GM12801 (cell line): Measurements from ENCODE around the gene RPL39L.

ENCODE experiments used
- CTCF ChIP-seq: IDR thresholded peaks from one replicate; pipeline ENCODE4 v1.5.1; 2011; ENCODE audit warnings: control low read depth; ENCODE audit not compliant: insufficient read length; ENCODE audit errors: extremely low read depth

The RPL39L gene

GRCh38 chr3:187114511-187114910, 24.8 kb downstream of the RPL39L start:
- TF ChIP-seq CTCF, result no peak

- no peak for TF ChIP-seq CTCF
These were observed 26.1 kb downstream of the RPL39L start for GRCh38 chr3:187112934-187113793.

GRCh38 chr3:187110156-187110555, 29.1 kb downstream of the RPL39L start:
- TF ChIP-seq CTCF, result no peak

GRCh38 chr3:187107989-187108388, 31.3 kb downstream of the RPL39L start:
- no peak for TF ChIP-seq CTCF

GRCh38 chr3:187105700-187106099, 33.6 kb downstream of the RPL39L start:
- no peak for TF ChIP-seq CTCF

- TF ChIP-seq CTCF, result no peak
These were observed 34.4 kb downstream of the RPL39L start for GRCh38 chr3:187104933-187105332.

GRCh38 chr3:187104342-187104741, 35.0 kb downstream of the RPL39L start:
- TF ChIP-seq CTCF, result no peak

GRCh38 chr3:187103251-187103650, 36.0 kb downstream of the RPL39L start:
- TF ChIP-seq CTCF, result no peak
